Fibroblast of mammary gland (primary cell): ENCODE results near the gene LUC7L.

Source experiments
- DNase-seq: peaks from one replicate; pipeline ENCODE4 v3.0.0-alpha.2; 2010; ENCODE audit warnings: low read depth
- H3K4me3 ChIP-seq: 2 replicates; pipeline ENCODE4 v1.5.1; 2011; ENCODE audit warnings: low read depth, mild to moderate bottlenecking, low read length, moderate library complexity; ENCODE audit not compliant: control insufficient read depth
- CTCF ChIP-seq: conservative IDR thresholded peaks from 2 replicates; pipeline ENCODE4 v1.5.1; 2011; ENCODE audit warnings: low read depth, low read length, inconsistent platforms; ENCODE audit not compliant: control insufficient read depth, insufficient read depth

LUC7L gene

GRCh38 chr16:142405-142967 lies 86.8 kb downstream of the LUC7L start:
- TF ChIP-seq CTCF: no peak
- no peak for DNase-seq
- H3K4me3 ChIP-seq: no peak overlapping the region

GRCh38 chr16:140175-140857 lies 88.9 kb downstream of the LUC7L start:
- DNase-seq: no peak
- TF ChIP-seq CTCF: no peak
- no peak overlapping the region for H3K4me3 ChIP-seq
